COLO829 (cell line): Measurements from ENCODE around the gene TRIM38.
"Not testable (repeated sequence)": the region's sequence is repeated elsewhere in the genome, so short reads cannot be mapped to it uniquely, and the experiment has no call there.

Source experiments
- DNase-seq: peaks from one replicate; pipeline ENCODE4 v3.0.0; 2012; ENCODE audit warnings: low spot score

TRIM38 gene, protein sequence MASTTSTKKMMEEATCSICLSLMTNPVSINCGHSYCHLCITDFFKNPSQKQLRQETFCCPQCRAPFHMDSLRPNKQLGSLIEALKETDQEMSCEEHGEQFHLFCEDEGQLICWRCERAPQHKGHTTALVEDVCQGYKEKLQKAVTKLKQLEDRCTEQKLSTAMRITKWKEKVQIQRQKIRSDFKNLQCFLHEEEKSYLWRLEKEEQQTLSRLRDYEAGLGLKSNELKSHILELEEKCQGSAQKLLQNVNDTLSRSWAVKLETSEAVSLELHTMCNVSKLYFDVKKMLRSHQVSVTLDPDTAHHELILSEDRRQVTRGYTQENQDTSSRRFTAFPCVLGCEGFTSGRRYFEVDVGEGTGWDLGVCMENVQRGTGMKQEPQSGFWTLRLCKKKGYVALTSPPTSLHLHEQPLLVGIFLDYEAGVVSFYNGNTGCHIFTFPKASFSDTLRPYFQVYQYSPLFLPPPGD

GRCh38 chr6:25962149-25963127, at the start of gene TRIM38:
TRIM38 (plus strand) TSS chr6:25962802; CDS start chr6:25966523, 3,721 bp downstream.
- DNase-seq: peak; percentile 96

DNA sequence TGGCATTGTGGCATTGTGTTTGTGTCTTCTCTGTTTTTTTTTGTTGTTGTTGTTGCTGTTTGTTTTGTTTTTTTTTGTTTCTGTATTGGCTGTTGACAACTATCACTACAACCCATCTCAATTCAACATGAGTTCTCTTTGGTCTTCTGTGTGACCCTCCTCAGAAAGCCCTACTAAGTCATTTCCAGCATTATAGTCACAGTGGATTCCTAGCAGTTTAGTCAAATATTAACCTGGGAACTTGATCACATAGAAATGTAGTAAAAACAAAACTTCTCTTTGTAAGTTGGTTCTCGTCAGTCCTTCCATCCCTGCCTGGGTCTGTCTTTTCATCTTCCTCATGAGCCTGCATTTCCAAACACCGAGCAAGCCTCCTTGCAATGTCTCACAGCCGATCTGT, 48.9 kb upstream of the TRIM38 start:
- DNase-seq: no peak

GRCh38 chr6:25916330-25916729, 46.3 kb upstream of the TRIM38 start:
- no peak for DNase-seq

DNA sequence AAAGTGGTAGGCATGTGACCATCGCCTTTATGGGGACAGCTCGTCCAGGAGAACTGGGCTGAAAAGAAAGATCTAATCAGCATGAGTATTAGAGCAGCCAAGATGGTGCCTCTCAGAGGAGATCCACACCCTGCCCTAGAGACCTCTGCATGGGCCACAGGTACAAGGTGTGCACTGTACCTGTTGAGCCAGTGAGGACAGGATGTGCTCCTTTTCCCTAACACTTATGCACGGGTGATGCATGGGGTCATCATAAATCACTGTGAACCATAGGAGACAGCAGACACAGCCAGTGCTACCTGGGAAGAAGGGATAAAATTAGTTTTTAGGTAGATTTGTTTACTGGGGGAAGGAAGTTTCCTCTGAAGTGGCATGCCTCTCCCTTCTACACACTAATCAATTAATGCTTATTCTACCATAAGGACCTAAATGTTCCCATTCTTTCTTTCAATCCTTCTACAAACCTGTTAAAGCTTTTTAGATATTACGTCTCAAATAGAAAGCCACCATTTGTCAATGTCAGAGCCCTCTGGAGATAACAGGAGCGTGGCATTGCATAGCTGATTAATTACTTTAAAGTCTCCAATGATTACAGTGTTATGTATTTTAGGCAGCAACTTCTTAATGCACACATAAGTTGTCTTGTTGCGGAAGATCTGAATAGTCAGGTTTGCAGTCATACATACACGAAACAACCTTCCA, 45.7 kb upstream of the TRIM38 start:
- no peak for DNase-seq

- no peak for DNase-seq
Observed at GRCh38 chr6:25918083-25918683, 44.4 kb upstream of the TRIM38 start.

DNA sequence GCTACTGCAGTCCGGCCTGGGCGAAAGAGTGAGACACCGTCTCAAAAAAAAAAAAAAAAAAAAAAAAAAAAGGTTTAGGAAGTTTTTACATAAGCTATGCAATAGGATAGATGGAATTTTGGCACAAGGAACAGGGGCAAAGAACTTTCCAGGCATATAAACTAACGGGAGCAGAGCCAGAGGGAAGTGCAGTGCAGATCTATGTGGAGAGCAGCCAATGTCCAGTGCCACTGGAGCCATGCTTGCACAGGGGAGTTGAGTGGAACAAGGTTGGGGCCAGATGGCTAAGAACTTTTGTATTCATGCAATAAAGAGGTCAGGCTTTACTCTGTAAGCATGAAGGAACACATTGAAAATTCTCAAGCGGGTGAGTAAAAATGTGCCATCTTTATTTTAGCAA, 42.9 kb upstream of the TRIM38 start:
- no peak for DNase-seq

DNA sequence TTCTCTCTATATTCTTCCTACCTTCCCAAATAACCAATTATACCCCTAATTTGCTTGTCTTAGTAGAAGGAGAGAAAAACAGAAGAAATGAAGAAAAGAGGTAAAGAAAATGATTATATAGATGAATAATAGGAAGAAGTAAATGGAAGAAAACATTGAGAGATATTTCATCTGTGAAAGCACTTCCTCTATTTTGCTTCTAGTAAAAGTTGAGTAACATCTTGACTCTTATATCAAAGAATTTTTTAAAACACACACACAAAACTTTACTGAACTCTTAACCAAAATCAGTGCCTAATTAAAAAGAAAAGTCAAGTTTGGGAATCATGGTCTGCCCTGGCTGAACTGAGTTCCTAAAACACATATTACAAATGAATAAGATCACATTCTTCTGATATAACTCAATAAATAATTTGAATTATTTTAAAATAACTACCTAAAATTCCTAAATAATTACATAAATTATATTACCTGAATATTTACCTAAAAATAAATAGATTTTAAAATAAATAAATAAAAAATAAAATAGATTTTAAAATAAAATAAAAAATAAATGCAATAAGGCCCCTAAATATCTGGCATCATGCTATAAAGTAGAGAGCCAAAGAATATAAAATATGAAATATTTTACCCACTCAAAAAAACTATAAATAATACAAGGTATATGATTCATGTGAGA, 40.9 kb upstream of the TRIM38 start:
- DNase-seq: no peak

GRCh38 chr6:25922301-25922700, 40.3 kb upstream of the TRIM38 start:
- no peak for DNase-seq

DNA sequence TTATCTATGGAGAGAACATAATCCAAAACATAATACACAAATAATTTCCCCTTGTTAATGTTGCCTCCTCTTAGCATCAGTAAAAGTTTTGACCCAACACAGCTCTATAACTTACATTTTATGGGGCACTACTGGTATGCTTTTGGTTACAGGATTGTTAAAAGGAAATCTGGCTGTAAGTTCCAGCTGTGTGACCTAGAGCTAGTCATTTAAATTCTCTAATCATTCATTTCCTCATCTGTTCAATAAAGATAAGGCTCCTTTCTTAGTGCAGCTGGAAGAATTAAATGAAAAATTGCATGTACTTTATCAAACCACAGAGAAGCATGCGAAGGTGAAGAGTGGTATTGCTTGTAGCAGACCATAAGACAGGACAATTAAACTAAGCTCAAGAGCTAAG, 36.7 kb upstream of the TRIM38 start:
- DNase-seq: no peak

DNA sequence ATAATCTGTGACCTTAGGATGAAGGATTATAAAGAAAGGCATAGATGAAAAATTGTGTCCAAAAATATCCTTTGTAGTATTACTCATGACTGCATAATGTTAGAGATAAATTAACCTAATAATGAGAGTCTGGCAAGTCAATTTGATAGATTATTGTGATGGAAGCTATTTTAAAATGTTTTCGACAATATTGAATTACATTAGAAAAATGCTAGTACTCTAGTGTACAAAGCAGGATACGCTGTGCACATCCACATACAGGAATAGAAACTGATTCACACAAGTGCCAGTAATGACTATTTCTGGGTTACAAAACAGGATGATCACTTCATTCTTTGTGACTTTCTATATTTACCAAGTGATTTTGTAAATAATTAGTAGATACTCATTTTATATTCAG, 35.4 kb upstream of the TRIM38 start:
- no peak for DNase-seq

DNA sequence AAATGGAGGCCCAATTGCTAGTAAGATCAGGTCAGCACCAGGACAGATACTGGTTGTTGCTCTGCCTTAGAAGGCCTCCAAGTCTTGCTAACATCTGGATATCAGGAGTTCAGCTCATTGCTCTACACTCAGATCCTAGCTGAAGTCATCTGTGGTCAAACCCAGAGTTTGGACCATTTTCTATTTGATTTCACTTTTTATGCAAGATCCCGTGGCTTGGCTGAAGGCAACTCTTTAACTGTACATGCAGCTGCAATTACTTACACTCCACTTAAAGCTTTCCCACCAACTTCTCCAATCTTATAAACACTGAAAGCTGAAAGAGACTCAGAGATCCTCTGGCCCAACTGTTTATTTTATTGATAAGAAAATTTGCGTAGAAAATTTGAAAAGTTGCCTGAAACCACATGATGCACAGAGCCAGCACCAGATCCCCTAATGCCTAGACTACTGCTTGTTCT, 34.8 kb upstream of the TRIM38 start:
- DNase-seq: no peak

GRCh38 chr6:25928562-25929324, 33.9 kb upstream of the TRIM38 start:
- no peak for DNase-seq

GRCh38 chr6:25929785-25930184, 32.8 kb upstream of the TRIM38 start:
- DNase-seq: not testable (repeated sequence)

DNA sequence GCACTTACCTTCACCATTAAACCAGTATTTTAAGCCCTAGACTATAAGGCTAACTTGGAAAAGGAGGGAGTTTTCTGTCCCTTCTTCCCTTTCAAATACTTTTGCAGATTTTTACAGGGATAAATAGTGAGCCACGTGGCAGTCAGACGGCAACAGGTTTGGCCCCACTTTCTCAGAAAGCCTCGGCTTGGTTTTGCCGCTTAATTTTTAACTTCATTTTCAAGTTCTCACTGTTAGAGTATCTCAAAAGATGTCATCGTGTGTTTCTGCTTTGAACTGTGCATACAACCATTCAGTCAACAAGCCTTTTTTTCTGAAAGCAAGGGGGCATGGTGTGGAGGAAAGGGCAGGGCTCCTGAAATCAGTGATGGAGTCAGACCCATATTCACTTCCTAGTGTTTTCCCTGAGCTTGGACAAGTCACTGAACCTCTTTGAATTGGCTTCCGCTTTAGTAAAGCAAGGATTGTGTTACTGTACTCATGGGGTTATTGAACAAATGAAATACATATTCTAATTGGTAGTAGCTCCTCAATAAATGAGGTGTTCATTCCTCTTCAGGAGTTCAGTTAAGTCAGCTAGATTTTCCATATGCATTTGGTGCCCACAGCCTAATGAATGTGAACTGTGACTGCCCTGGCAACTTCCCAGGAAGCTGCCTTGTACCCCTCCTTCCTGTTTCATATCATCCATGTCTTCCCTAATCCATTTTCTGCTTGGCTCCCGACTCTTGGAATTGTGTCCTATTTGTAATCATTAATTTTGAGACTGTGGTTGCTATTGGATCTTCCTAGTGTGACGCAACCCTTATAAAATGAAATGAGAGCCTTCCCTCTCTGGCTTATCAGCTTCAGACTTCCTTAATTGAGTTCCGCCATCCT, 31.8 kb upstream of the TRIM38 start, which contains the start of gene SLC17A2:
TSS of gene SLC17A2 (minus strand) at position 160 of the 879 bp plus-strand sequence. CDS start 4,895 bp downstream, outside the sequence.
- DNase-seq: no peak

DNA sequence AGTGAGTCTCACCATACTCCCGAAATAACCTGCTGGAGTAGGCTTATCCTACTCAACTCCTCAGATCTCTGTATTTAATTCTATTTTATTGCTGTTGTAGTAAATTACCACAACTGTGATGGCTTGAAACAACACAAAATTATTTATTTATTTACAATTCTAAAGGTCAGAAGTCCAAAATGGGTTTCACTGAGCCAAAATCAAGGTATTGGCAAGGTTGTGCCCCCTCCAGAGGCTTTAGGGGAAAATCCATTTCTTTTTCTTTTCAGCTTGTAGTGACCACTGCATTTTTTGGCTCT, 31.2 kb upstream of the TRIM38 start:
- no peak for DNase-seq

DNA sequence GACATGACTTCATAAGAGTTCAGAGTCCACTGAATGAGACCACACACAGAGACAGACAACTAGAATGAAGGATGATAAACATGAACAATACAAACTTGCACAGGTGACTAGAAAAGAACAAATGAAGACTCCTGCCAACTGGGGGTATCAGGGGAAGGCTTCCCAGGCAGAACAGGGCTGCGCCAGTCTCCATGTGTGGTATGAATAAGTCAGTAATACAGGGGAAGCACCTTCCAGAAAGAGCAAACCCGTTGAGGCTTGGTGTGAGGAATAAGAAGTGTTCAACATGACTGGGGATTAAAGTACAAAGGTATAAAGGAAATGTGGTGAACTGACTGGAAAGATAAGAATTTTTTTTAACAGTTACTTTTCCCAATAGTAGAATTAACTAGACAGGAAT, 28.4 kb upstream of the TRIM38 start:
- DNase-seq: no peak

DNA sequence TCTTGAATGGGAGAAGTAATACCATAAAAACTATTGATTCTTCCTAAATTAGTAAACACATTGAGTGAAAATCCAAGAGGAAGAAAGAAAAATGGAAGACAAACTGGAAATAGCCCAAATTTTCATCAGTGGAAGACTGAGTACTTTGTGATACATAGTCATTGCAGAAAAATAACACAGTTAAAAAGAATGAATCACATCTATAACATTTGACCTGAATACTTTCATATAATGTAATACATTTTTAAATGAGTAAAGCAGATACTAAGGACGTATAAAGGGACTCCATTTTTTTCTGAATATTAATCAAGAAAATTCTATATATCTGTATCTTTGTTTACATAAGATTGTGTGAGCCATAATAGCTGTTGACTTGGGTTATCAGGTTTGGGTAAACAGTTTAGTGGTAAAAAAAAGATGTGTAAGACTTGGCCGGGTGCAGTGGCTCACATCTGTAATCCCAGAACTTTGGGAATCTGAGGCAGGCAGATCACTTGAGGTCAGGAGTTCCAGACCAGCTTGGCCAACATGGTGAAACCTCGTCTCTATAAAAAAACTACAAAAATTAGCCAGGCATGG, 27.8 kb upstream of the TRIM38 start:
- DNase-seq: no peak

DNA sequence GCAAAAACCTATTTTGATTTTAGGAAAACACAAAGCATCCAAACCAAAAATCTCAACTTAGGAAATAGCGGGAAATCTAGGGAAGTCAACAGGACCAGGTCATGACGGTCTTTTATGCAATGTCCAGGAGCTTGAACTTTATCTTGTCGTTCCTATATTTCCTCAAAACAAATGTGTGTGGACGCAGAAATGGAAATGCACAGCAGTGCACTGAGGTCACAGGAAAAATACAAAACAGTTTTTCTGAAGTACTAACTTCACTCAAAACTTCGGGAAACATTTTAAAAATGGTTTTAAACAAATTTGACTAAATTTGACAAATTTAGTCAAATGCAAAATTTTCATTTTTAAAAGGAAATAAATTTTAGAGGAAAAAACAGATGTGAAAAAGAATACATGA, 26.6 kb upstream of the TRIM38 start:
- no peak for DNase-seq

DNA sequence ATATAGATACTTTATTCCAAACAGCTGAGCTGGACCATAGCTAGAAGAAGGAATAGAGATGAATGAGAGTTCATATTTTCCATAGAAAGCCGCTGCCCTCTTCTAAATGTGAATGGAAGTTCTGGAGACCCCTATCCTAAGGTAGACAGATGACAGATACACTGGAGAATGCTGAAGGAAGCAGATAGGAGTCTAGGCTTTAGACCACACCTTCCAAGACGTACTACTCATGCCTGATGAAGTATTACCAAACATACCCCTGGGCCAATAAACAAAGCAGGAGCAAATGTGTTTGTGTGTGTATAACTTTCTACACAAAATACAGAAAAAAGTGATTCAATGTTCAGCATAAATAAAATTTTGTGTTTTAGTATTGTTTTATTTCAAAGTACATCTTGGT, 23.0 kb upstream of the TRIM38 start:
- no peak for DNase-seq
